Measurements from ENCODE around the gene ZRANB3. TPM values are rescaled to one million over a fixed set of nuclear protein-coding genes. Genes with fewer than 3 reads are reported as not detected.
"Not testable (repeated sequence)": the region's sequence is repeated elsewhere in the genome, so short reads cannot be mapped to it uniquely, and the experiment has no call there.

ZRANB3 gene
- total RNA-seq, 1 donor from 2014 or later, result 11.9 TPM

- DNase-seq, result no peak
Observed at GRCh38 chr2:135121016-135121657, 409.9 kb downstream of the ZRANB3 start.

DNA sequence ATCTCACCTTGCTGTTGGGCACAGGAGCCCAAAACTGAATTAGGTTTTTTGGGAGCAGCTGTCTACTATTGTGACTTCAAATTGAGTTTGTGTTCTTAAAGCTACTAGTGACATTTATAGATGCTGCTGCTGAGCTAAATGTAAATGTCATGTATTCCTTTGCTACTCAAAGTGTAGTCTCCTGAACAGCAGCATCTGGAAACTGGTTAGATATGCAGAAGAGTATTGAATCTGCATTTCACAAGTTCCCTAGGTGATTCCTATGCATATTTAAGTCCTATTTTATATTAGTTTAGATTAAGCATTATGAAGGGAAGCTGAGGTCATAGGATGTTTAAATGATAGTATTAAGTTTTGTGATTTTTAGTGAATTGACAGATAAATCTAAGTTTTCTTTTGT is 411.4 kb downstream of the ZRANB3 start:
- DNase-seq, result no peak

- no peak for DNase-seq
Observed at GRCh38 chr2:135113322-135113721, 417.7 kb downstream of the ZRANB3 start.

DNA sequence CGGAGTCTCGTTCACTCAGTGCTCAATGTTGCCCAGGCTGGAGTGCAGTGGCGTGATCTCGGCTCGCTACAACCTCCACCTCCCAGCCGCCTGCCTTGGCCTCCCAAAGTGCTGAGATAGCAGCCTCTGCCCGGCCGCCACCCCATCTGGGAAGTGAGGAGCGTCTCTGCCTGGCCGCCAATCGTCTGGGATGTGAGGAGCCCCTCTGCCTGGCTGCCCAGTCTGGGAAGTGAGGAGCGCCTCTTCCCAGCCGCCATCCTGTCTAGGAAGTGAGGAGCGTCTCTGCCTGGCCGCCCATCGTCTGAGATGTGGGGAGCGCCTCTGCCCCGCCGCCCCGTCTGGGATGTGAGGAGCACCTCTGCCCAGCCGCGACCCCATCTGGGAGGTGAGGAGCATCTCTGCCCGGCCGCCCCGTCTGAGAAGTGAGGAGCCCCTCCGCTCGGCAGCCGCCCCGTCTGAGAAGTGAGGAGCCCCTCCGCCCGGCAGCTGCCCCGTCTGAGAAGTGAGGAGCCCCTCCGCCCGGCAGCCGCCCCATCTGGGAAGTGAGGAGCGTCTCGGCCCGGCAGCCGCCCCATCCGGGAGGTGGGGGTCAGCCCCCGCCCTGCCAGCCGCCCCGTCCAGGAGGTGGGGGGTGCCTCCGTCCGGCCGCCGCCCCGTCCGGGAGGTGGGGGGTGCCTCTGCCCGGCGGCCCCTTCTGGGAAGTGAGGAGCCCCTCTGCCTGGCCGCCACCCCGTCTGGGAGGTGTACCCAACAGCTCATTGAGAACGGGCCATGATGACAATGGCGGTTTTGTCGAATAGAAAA is 425.3 kb downstream of the ZRANB3 start:
- not testable (repeated sequence) for DNase-seq

DNA sequence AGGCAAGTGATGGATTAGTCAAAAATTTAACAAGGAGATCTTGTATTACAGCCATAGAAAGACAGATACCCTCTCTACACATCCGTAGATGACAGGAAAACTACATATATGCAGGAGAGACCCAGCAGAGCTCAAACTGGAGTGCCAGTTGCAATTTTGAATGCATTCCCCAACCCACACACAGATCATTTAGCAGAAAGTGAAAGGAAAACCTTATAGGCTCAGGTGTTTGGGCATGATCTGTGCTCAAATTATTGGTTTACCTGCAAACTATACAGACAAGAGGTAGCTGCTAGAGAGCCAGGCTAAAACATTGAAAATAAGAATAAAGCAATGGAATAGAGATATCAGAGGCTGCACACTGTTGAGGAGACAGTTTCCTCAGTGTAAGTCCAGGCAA is 427.2 kb downstream of the ZRANB3 start:
- no peak for DNase-seq

- no peak for DNase-seq
Observed at GRCh38 chr2:135099802-135100483, 431.1 kb downstream of the ZRANB3 start.

DNA sequence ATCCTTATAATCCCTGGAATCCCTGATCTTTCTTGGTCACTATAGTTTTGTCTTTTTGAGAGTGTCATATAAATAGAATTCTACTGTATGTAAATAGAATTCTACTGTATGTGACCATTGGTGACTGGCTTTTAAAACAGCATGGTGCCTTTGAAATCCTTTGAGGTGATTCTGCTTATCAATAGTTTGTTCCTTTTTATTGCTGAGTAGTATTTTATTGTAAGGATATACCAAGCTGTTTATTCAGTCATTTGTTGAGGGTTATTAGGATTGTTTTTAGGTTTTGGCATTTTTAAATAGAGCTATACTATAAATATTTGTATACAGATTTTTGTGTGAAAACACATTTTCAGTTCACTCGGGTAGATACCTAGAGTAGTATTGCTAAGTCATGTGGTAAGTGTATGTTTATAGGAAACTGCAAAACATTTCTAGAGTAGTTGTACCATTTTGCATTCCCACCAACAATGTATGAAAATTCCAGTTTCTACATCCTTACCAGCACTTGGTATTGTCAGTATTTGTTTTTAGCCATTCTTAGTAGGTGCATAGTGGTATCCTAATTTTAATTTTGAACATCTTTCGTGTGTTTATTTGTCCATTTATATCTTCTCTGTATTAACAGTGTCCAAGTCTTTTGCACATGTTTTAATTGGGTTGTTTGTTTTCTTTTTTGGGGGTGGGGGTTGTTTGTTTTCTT is 433.3 kb downstream of the ZRANB3 start:
- no peak for DNase-seq

DNA sequence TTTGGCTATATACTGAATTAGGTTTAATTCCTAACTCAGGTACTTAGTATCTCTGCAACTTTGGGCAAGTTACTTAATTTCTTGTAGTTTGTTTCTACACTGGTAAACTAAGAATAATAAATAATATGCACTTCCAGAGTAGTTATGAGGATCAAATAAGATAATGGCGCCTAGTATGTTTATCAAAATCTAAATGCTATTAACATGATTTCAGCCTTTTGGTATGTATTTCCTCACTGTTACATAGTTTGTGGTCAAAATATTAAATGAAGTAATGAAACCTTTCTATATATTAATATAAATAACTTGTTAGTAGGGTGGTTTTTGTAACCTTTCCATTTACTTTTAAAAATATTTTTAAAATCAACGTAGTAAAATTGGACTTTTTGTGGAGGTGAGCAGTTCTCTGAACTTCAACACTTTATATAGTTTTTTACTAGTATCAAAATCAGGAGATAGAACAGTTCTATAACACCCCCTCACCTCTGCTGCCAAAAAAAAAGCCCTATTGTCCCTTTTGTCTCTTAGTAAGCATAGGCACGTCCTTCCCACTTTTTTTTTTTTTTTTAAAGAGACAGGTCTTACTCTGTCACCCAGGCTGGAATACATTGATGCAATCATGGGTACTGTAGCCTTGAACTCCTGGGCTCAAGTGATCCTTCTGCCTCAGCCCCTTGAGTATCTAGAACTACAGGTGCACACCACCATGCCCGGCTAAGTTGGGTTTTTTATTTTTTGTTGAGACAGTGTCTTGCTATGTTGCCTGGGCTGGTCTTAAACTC is 434.2 kb downstream of the ZRANB3 start:
- DNase-seq, result no peak

DNA sequence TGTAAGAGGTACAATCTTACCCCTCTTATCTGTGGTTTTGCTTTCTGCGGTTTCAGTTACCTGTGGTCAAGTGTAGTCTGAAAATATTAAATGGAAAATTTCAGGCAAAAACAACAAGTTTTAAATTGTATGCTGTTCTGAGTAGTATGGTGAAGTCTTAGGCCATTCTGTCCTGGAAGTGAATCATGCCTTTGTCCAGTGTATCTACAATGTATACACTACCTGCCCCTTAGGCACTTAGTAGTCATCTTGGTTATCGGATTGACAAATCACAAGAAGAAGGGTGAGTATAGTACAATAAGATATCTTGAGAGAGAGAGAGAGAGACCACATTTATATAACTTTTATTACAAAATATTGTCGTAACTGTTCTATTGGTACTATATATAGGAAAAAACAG is 435.4 kb downstream of the ZRANB3 start:
- DNase-seq, result no peak

DNA sequence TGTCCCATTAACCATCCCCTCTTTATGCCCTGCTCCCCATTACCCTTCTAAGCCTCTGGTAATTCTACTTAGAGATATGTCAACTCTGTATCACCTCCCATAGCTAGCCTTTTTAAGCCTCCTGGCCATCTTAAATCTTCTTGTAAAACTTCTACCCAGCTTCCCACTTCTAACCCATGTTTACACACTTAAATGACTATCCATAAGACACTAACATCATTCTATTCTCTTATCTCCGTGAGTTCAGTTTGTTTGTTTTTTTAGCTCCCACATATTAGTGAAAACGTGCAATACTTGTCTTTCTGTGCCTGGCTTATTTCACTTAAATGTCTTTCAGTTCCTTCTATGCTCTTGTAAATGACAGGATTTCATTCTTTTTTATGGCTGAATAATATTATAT is 436.5 kb downstream of the ZRANB3 start:
- DNase-seq, result no peak

- DNase-seq, result no peak
Observed at GRCh38 chr2:135093670-135094330, 437.2 kb downstream of the ZRANB3 start.

DNA sequence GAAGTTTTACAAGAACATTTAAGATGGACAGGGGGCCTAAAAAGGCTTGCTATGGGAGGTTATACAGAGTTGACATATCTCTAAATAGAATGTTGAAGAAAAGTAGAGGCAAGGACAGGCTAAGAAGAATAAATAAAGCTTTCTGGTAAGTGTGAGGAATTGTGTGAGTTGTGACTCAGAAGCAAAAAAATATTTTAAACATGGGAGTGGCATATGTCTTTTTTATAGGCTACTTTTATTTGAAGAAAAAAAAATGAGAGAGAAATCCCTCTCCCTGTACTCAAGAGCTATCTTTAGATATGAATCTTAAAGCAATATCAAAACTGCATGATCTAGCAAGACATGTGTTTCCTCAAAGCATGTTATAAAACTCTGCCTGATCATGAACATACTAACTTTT is 437.8 kb downstream of the ZRANB3 start:
- no peak for DNase-seq

GRCh38 chr2:135091681-135092080 is 439.3 kb downstream of the ZRANB3 start:
- DNase-seq, result no peak

GRCh38 chr2:135089597-135089996 is 441.4 kb downstream of the ZRANB3 start:
- DNase-seq, result not testable (repeated sequence)

Small RNA genes within 50 kb of the gene (small RNA-seq; reads per million reads assigned to genes)
- 0.45 reads per million, percentile 56 among the genes with 10 or more reads in this experiment for gene SNORA40B (ENCODE audit: low replicate concordance)

Other genes with a start within 250 kb of the ZRANB3 start
- gene R3HDM1, start 266 bp upstream of the ZRANB3 start, total RNA-seq, result 16.2 TPM
- gene UBXN4, start 210.6 kb upstream of the ZRANB3 start, total RNA-seq, result 91.2 TPM